H9 (cell line): ENCODE measurements around the gene CUBN. TPM values are rescaled to one million over a fixed set of nuclear protein-coding genes. Genes with fewer than 3 reads are reported as not detected.

Source experiments
- DNase-seq: peaks from one replicate; pipeline ENCODE4 v3.0.0-alpha.2; 2017
- H2AFZ ChIP-seq: one replicate; pipeline ENCODE4 v1.6.1; 2013; ENCODE audit warnings: mild to moderate bottlenecking, low read length, control low read depth, moderate library complexity
- H2AK5ac ChIP-seq: 2 replicates; pipeline ENCODE4 v1.6.1; 2013; ENCODE audit warnings: low read length, control low read depth, mixed read lengths; ENCODE audit not compliant: insufficient read length
- H2BK120ac ChIP-seq: one replicate; pipeline ENCODE4 v1.6.1; 2013; ENCODE audit warnings: low read depth, mild to moderate bottlenecking, low read length, control low read depth, inconsistent platforms; ENCODE audit not compliant: poor library complexity, severe bottlenecking
- H2BK12ac ChIP-seq: 2 replicates; pipeline ENCODE4 v1.6.1; 2013; ENCODE audit warnings: low read length, control low read depth, mixed read lengths, low read depth; ENCODE audit not compliant: insufficient read length
- H2BK15ac ChIP-seq: 2 replicates; pipeline ENCODE4 v1.6.1; 2013; ENCODE audit warnings: low read depth, low read length, control low read depth
- H2BK20ac ChIP-seq: one replicate; pipeline ENCODE4 v1.6.1; 2013; ENCODE audit warnings: low read depth, mild to moderate bottlenecking, low read length, control low read depth, inconsistent platforms; ENCODE audit not compliant: poor library complexity, severe bottlenecking
- H2BK5ac ChIP-seq: 2 replicates; pipeline ENCODE4 v1.6.1; 2013; ENCODE audit warnings: low read length, control low read depth, mixed read lengths; ENCODE audit not compliant: insufficient read length
- H3K14ac ChIP-seq: 2 replicates; pipeline ENCODE4 v1.6.1; 2013; ENCODE audit warnings: low read length, control low read depth; ENCODE audit not compliant: insufficient read depth
- H3K18ac ChIP-seq: 2 replicates; pipeline ENCODE4 v1.6.1; 2013; ENCODE audit warnings: low read depth, mild to moderate bottlenecking, mixed read lengths, low read length, control low read depth; ENCODE audit not compliant: insufficient read length
- H3K23ac ChIP-seq: 2 replicates; pipeline ENCODE4 v1.6.1; 2013; ENCODE audit warnings: low read length, control low read depth, mixed read lengths, low read depth; ENCODE audit not compliant: insufficient read length
- H3K23me2 ChIP-seq: 2 replicates; pipeline ENCODE4 v1.6.1; 2013; ENCODE audit warnings: low read depth, mild to moderate bottlenecking, mixed read lengths, low read length, control low read depth; ENCODE audit not compliant: insufficient read length, poor library complexity, severe bottlenecking
- H3K27ac ChIP-seq: 2 replicates; pipeline ENCODE4 v1.5.1; 2013; ENCODE audit warnings: low read length, control low read depth, mixed read lengths, low read depth; ENCODE audit not compliant: insufficient read length
- H3K27me3 ChIP-seq: 2 replicates; pipeline ENCODE4 v1.6.1; 2013; ENCODE audit warnings: low read length, control low read depth, inconsistent platforms; ENCODE audit not compliant: insufficient read depth
- H3K4ac ChIP-seq: 2 replicates; pipeline ENCODE4 v1.6.1; 2013; ENCODE audit warnings: low read depth, mild to moderate bottlenecking, control low read depth, inconsistent platforms, low read length, moderate library complexity
- H3K4me1 ChIP-seq: 2 replicates; pipeline ENCODE4 v1.6.1; 2013; ENCODE audit warnings: low read length, control low read depth, inconsistent platforms; ENCODE audit not compliant: insufficient read depth
- H3K4me2 ChIP-seq: 2 replicates; pipeline ENCODE4 v1.6.1; 2013; ENCODE audit warnings: low read length, control low read depth, mixed read lengths; ENCODE audit not compliant: insufficient read length, insufficient read depth
- H3K56ac ChIP-seq: 2 replicates; pipeline ENCODE4 v1.6.1; 2013; ENCODE audit warnings: low read depth, mild to moderate bottlenecking, mixed read lengths, low read length, control low read depth; ENCODE audit not compliant: insufficient read length
- H3K79me1 ChIP-seq: 2 replicates; pipeline ENCODE4 v1.6.1; 2013; ENCODE audit warnings: low read depth, mild to moderate bottlenecking, moderate library complexity, low read length, control low read depth, inconsistent platforms; ENCODE audit not compliant: insufficient read depth, poor library complexity, severe bottlenecking
- H3K79me2 ChIP-seq: 2 replicates; pipeline ENCODE4 v1.6.1; 2013; ENCODE audit warnings: low read length, control low read depth, inconsistent platforms; ENCODE audit not compliant: insufficient read depth
- H3K9ac ChIP-seq: 2 replicates; pipeline ENCODE4 v1.6.1; 2013; ENCODE audit warnings: low read length, control low read depth, mixed read lengths; ENCODE audit not compliant: insufficient read length; ENCODE audit errors: extremely low read depth
- H3K9me3 ChIP-seq: one replicate; pipeline ENCODE4 v1.6.1; 2013; ENCODE audit warnings: low read depth, low read length, inconsistent platforms; ENCODE audit not compliant: control insufficient read depth
- H3T11ph ChIP-seq: one replicate; pipeline ENCODE4 v1.6.1; 2013; ENCODE audit warnings: mild to moderate bottlenecking, low read length, control low read depth, inconsistent platforms
- H4K20me1 ChIP-seq: one replicate; pipeline ENCODE4 v1.6.1; 2013; ENCODE audit not compliant: control insufficient read depth, insufficient read length, insufficient read depth
- H4K5ac ChIP-seq: 2 replicates; pipeline ENCODE4 v1.6.1; 2013; ENCODE audit warnings: low read depth, mild to moderate bottlenecking, mixed read lengths, low read length, control low read depth; ENCODE audit not compliant: insufficient read length
- H4K8ac ChIP-seq: replicated peaks from 2 replicates; pipeline ENCODE4 v1.6.1; 2013; ENCODE audit warnings: low read length, control low read depth, mixed read lengths, low read depth; ENCODE audit not compliant: insufficient read length
- H4K91ac ChIP-seq: 2 replicates; pipeline ENCODE4 v1.6.1; 2013; ENCODE audit warnings: low read depth, mild to moderate bottlenecking, moderate library complexity, mixed read lengths, low read length, control low read depth; ENCODE audit not compliant: insufficient read length
- H3K27ac Mint-ChIP-seq, 3 experiments: 2 replicates in 2 of 3; 3 replicates in 1 of 3; pipeline ENCODE4 v1.8.0; 2020 to 2021; ENCODE audit warnings: mixed read lengths in 3 of 3, mild to moderate bottlenecking in 1 of 3, moderate library complexity in 1 of 3
- H3K27me3 Mint-ChIP-seq: 2 replicates; pipeline ENCODE4 v1.8.0; 2021; ENCODE audit warnings: low read depth, mild to moderate bottlenecking, moderate library complexity, mixed read lengths
- H3K36me3 Mint-ChIP-seq, 3 experiments: 2 replicates in 2 of 3; 3 replicates in 1 of 3; pipeline ENCODE4 v1.8.0; 2020 to 2021; ENCODE audit warnings: low read depth in 3 of 3, mixed read lengths in 3 of 3; ENCODE audit not compliant: insufficient read depth in 1 of 3
- H3K4me1 Mint-ChIP-seq, 2 experiments: 2 replicates each; pipeline ENCODE4 v1.8.0; 2020; ENCODE audit warnings: mixed read lengths in 2 of 2
- H3K4me3 Mint-ChIP-seq, 2 experiments: 2 replicates in 1 of 2; 3 replicates in 1 of 2; pipeline ENCODE4 v1.8.0; 2020 to 2021; ENCODE audit warnings: mild to moderate bottlenecking in 2 of 2, mixed read lengths in 2 of 2, moderate library complexity in 1 of 2
- H3K9me3 Mint-ChIP-seq, 2 experiments: 2 replicates in 1 of 2; 3 replicates in 1 of 2; pipeline ENCODE4 v1.8.0; 2020; ENCODE audit warnings: mild to moderate bottlenecking in 2 of 2, mixed read lengths in 2 of 2, moderate library complexity in 1 of 2
- WGBS: extraction: QIAGEN DNeasy Blood & Tissue Kit; methylation state at CpG from one replicate; pipeline ENCODE4 v1.1.7; 2013; ENCODE audit warnings: missing lambda C conversion rate, low lambda C conversion rate, mixed read lengths; ENCODE audit not compliant: insufficient read length; ENCODE audit errors: extremely low coverage; 5-methylcytosine and 5-hydroxymethylcytosine counted together
- total RNA-seq: library from RNA; stranded (reverse); gene quantifications from 2 replicates; pipeline ENCODE4 v1.2.1, GENCODE V29; 2021
- TF ChIP-seq, protein P1 (sequence below): fragments of 200-600 bp; sonication (generic); conservative IDR thresholded peaks from 3 replicates; pipeline ENCODE4 v1.8.0; 2021; ENCODE audit warnings: antibody characterized with exemption, mild to moderate bottlenecking

Gene CUBN
- total RNA-seq, 1 experiment from 2014 or later, result 0.26 TPM

DNA sequence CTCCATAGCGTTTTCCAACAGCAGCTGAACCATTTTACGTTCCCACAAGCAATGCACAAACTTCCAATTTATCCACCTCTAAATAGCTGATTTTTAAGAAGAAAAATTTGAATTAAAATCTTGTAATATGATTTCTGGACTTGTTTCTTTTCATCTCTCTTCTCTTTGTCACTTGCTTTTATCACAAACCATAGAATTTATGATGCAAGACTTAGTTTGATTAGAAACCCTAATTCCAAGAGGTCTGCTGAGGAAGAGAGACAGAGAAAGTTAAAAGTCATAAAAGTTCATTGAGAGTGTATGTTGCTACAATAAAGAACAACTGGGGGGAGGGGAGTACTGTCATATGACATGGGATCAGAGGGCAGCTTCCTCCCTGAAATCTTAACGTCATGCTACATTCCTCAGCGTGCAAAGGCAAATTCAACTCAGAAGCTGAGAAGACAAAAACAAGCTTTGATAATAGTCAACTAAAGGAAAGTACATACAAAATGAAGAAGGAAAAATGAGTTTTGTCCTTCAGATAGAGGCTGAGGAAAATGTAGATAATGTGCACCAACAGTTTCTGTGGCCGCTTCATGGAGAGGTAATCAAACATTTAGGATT lies 18.4 kb upstream of the CUBN start:
- no peaks in the 10 kb centered on the region for H3K79me2 ChIP-seq
- H3K4me1 ChIP-seq, result no peaks in the 10 kb centered on the region
- no peak overlapping the region for H2BK12ac ChIP-seq
- H3K9me3 ChIP-seq, result no peaks in the 10 kb centered on the region
- Mint-ChIP-seq H3K36me3 (no peaks in the 10 kb centered on the region; a peak in 1 of 7 replicates), H3K4me3 (no peak overlapping the region), H3K27me3 (no peaks in the 10 kb centered on the region), H3K27ac (no peak overlapping the region; a peak in 1 of 7 replicates), H3K9me3 (no peaks in the 10 kb centered on the region), H3K4me1 (no peaks in the 10 kb centered on the region)
- H3K56ac ChIP-seq, result no peak overlapping the region
- H2BK5ac ChIP-seq, result no peak overlapping the region
- H3K14ac ChIP-seq, result no peak overlapping the region
- H3K23me2 ChIP-seq, result no peaks in the 10 kb centered on the region
- no peaks in the 10 kb centered on the region for H4K20me1 ChIP-seq
- H2BK15ac ChIP-seq, result no peak overlapping the region
- no CpG with 5 or more reads among the region's 5 CpGs for WGBS
- no peak overlapping the region for H3K4ac ChIP-seq
- no peak overlapping the region for H2AFZ ChIP-seq
- TF ChIP-seq, protein P1, sequence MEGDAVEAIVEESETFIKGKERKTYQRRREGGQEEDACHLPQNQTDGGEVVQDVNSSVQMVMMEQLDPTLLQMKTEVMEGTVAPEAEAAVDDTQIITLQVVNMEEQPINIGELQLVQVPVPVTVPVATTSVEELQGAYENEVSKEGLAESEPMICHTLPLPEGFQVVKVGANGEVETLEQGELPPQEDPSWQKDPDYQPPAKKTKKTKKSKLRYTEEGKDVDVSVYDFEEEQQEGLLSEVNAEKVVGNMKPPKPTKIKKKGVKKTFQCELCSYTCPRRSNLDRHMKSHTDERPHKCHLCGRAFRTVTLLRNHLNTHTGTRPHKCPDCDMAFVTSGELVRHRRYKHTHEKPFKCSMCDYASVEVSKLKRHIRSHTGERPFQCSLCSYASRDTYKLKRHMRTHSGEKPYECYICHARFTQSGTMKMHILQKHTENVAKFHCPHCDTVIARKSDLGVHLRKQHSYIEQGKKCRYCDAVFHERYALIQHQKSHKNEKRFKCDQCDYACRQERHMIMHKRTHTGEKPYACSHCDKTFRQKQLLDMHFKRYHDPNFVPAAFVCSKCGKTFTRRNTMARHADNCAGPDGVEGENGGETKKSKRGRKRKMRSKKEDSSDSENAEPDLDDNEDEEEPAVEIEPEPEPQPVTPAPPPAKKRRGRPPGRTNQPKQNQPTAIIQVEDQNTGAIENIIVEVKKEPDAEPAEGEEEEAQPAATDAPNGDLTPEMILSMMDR, result no peak
- no peaks in the 10 kb centered on the region for H3K79me1 ChIP-seq
- H2AK5ac ChIP-seq, result no peak overlapping the region
- H4K5ac ChIP-seq, result no peak overlapping the region
- no peak overlapping the region for H3K4me2 ChIP-seq
- no peak overlapping the region for H2BK20ac ChIP-seq
- no peak overlapping the region for H3K27ac ChIP-seq
- H3K9ac ChIP-seq, result no peak overlapping the region
- no peak overlapping the region for H3K18ac ChIP-seq
- H4K8ac ChIP-seq, result no peak overlapping the region
- DNase-seq, result no peak
- no peak overlapping the region for H3T11ph ChIP-seq
- H4K91ac ChIP-seq, result no peak overlapping the region
- H2BK120ac ChIP-seq, result no peak overlapping the region
- H3K27me3 ChIP-seq, result no peaks in the 10 kb centered on the region
- no peak overlapping the region for H3K23ac ChIP-seq
